ENCODE results near the gene AIF1L. TPM values are rescaled to one million over a fixed set of nuclear protein-coding genes. Genes with fewer than 3 reads are reported as not detected.

The AIF1L gene
- total RNA-seq, 1 experiment from 2014 or later: 103 TPM

- Mint-ChIP-seq H3K4me1 (peaks cover 29% of the 10 kb centered on the region), H3K27ac (0 out of 2 replicates have a peak overlapping the region, but pooled peaks have one; percentile 32)
- CTCF ChIA-PET: interaction anchor here (1.5 to 1.8 kb wide), 2 partner anchors 36 to 47 kb away, joined by 3 to 5 read pairs; no protein-coding TSS in a partner anchor
Measured at GRCh38 chr9:131094015-131094414, 2.3 kb upstream of the AIF1L start.

GRCh38 chr9:131094622-131095021, 1.7 kb upstream of the AIF1L start:
- CTCF ChIA-PET: interaction anchor here (1.8 to 3.2 kb wide), 2 partner anchors 16 to 37 kb away, joined by 5 to 14 read pairs; no protein-coding TSS in a partner anchor
- ATAC-seq: no peak
- H3K4me3 Mint-ChIP-seq: peak overlapping the region; percentile 29
- no peak for DNase-seq (ENCODE audit: low spot score)
- peaks cover 2% of the 10 kb centered on the region; the same call in 1 of the 2 replicates for H3K36me3 Mint-ChIP-seq
- TF ChIP-seq, protein P1, sequence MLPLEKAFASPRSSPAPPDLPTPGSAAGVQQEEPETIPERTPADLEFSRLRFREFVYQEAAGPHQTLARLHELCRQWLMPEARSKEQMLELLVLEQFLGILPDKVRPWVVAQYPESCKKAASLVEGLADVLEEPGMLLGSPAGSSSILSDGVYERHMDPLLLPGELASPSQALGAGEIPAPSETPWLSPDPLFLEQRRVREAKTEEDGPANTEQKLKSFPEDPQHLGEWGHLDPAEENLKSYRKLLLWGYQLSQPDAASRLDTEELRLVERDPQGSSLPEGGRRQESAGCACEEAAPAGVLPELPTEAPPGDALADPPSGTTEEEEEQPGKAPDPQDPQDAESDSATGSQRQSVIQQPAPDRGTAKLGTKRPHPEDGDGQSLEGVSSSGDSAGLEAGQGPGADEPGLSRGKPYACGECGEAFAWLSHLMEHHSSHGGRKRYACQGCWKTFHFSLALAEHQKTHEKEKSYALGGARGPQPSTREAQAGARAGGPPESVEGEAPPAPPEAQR (CRISPR knock-in tag; IDR thresholded peaks at IDR 0.05): no peak
- no peak for TF ChIP-seq GRHL2 (CRISPR knock-in tag; IDR thresholded peaks at IDR 0.05; ENCODE audit: insufficient replicate concordance, severe bottlenecking)
- POLR2A ChIA-PET: interaction anchor here (1.1 kb wide), 1 partner anchor 17 kb away, joined by 3 read pairs; no protein-coding TSS in a partner anchor
- no peaks in the 10 kb centered on the region for H3K9me3 Mint-ChIP-seq
- H3K4me1 Mint-ChIP-seq: peaks cover 33% of the 10 kb centered on the region
- H3K27me3 Mint-ChIP-seq (ENCODE audit: low read depth): peaks cover 6% of the 10 kb centered on the region
- H3K27ac Mint-ChIP-seq: peak overlapping the region; percentile 80; the same call in 1 of the 2 replicates

More at GRCh38 chr9:131094015-131094414, 2.3 kb upstream of the AIF1L start:
- Mint-ChIP-seq H3K9me3 (no peaks in the 10 kb centered on the region), H3K4me3 (no peak overlapping the region), H3K27me3 (ENCODE audit: low read depth) (peaks cover 6% of the 10 kb centered on the region), H3K36me3 (peaks cover 2% of the 10 kb centered on the region; the same call in 1 of the 2 replicates)
- TF ChIP-seq SOX15 (CRISPR knock-in tag; IDR thresholded peaks at IDR 0.05) (no peak), ZNF138 (CRISPR knock-in tag; conservative IDR thresholded peaks at IDR 0.05) (no peak), NR1H2 (CRISPR knock-in tag; IDR thresholded peaks at IDR 0.05) (no peak), CBFB (CRISPR knock-in tag; IDR thresholded peaks at IDR 0.05; ENCODE audit: low read depth) (no peak), TEAD1 (CRISPR knock-in tag; IDR thresholded peaks at IDR 0.05) (no peak), GRHL2 (CRISPR knock-in tag; IDR thresholded peaks at IDR 0.05; ENCODE audit: insufficient replicate concordance, severe bottlenecking) (no peak), GABPB1 (CRISPR knock-in tag; IDR thresholded peaks at IDR 0.05) (no peak), PREB (CRISPR knock-in tag; IDR thresholded peaks at IDR 0.05; ENCODE audit: borderline replicate concordance) (no peak), ZNF219 (CRISPR knock-in tag; IDR thresholded peaks at IDR 0.05; ENCODE audit: borderline replicate concordance) (no peak), ZNF416 (CRISPR knock-in tag; IDR thresholded peaks at IDR 0.05) (no peak), ETV6 (CRISPR knock-in tag; IDR thresholded peaks at IDR 0.05) (no peak), RORB (CRISPR knock-in tag; IDR thresholded peaks at IDR 0.05) (no peak), ZNF232 (CRISPR knock-in tag; IDR thresholded peaks at IDR 0.05) (no peak), CREM (CRISPR knock-in tag; IDR thresholded peaks at IDR 0.05) (no peak), NR3C1 (CRISPR knock-in tag; conservative IDR thresholded peaks at IDR 0.05; ENCODE audit: low read depth) (no peak), ZNF121 (CRISPR knock-in tag; IDR thresholded peaks at IDR 0.05) (no peak)
- TF ChIP-seq, protein P2, sequence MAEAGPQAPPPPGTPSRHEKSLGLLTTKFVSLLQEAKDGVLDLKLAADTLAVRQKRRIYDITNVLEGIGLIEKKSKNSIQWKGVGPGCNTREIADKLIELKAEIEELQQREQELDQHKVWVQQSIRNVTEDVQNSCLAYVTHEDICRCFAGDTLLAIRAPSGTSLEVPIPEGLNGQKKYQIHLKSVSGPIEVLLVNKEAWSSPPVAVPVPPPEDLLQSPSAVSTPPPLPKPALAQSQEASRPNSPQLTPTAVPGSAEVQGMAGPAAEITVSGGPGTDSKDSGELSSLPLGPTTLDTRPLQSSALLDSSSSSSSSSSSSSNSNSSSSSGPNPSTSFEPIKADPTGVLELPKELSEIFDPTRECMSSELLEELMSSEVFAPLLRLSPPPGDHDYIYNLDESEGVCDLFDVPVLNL (CRISPR knock-in tag; IDR thresholded peaks at IDR 0.05; ENCODE audit: borderline replicate concordance, low read depth): no peak
- POLR2A ChIA-PET: interaction anchor here (1.1 kb wide), 1 partner anchor 17 kb away, joined by 3 read pairs; no protein-coding TSS in a partner anchor
- DNase-seq (ENCODE audit: low spot score) (no peak), ATAC-seq (no peak)

DNA sequence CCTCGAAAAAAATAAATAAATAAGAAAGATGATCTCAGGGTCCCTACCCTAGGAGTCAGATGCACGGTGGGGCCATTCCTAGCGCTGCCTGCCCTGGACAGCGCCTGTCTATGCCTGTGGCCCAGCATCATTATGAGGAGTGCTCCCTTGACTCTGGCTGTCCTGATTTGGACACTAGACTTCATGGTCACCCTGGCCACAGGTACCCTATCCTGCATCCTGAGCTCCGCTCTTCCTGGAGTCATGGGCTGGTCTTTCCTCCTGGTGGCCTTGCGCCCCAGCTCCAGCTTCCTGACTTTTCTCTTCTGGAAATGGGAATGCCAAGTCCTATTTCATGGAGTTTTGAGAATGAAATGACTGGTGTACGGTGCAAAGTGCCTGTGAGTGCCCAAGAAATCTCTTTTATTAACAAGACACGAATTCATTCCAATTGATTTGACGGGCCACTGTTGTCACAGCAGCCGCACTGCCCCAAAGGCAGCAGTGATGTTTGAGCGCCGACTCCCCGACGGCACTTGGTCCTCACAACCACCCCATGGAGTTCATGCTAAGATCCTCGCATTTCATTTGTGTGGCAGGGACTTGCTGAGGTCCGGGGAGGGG, 564 bp upstream of the AIF1L start:
- ChIA-PET CTCF (interaction anchor here (0.5 to 4.1 kb wide), 7 partner anchors 11 to 43 kb away, joined by 3 to 18 read pairs (median 4); partner anchors contain the start of gene NUP214), POLR2A (interaction anchor here (2.1 kb wide), 1 partner anchor 30 kb away, joined by 5 read pairs; the partner anchor contains the start of gene NUP214)
- H3K36me3 Mint-ChIP-seq: peaks cover 2% of the 10 kb centered on the region; the same call in 1 of the 2 replicates
- no peak for TF ChIP-seq HMGA2 (CRISPR knock-in tag; IDR thresholded peaks at IDR 0.05)
- no peak for TF ChIP-seq HMGXB4 (CRISPR knock-in tag; IDR thresholded peaks at IDR 0.05)
- TF ChIP-seq PREB (CRISPR knock-in tag; IDR thresholded peaks at IDR 0.05; ENCODE audit: borderline replicate concordance): no peak
- no peak for TF ChIP-seq TCF7 (CRISPR knock-in tag; IDR thresholded peaks at IDR 0.05; ENCODE audit: low read depth)

More for the DNA sequence above, 564 bp upstream of the AIF1L start:
- Mint-ChIP-seq H3K27ac (peak overlapping the region; percentile 11), H3K4me3 (peak overlapping the region; percentile 70), H3K27me3 (ENCODE audit: low read depth) (peaks cover 6% of the 10 kb centered on the region), H3K4me1 (peaks cover 44% of the 10 kb centered on the region), H3K9me3 (no peaks in the 10 kb centered on the region)
- ATAC-seq (no peak), DNase-seq (ENCODE audit: low spot score) (no peak)
